ENCODE results near the gene LRFN4.

DNA sequence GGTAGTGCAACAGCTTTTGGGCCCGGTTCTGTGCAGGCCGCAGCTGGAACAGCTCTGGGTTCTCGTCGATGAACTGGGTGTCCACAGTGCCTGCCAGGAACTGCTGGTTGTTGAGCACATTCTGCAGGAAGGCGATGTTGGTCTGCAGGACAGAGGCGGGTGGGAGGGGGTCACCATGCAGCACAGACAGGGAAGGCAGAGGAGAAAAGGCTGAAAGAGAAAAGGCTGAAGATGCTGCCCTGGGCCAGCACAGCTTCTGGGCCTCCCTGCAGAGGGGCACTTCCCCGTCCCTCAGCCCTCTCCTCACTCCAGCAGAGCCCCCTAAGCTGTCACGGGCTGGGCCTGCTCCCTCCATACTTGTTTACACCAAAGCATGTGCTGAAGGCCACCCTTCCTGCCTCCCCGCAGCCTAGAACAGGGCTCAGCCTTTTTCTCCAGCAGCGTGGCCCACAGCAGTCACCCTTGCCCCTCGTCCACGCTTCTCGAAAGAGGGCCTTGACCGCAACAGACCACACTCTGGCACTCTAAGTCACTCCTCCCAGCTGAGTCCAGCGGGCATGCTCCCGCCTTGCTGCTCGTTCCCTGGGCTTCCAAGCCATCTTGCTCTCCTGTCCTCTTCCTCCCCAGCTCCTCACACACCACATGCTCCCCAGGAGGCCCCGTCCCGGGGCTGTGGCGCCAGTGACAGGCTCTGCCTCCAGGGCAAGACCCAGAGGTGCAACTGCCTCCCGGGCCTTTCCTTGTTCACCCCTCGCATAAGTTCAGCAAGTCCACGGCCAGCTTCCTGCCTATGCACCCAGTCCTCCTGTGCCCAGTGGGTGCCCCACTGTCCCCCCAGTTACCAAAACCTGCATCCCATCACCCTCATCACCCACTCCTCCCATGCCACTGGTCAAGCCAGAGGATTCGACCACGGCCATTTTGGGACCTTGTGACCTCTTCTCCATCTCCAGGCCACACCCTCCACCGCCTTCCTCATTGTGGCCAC, 3.3 kb upstream of the LRFN4 start:
- TF ChIP-seq POLR2A (IDR thresholded peaks at IDR 0.05), result no peak
- TF ChIP-seq, protein P1, sequence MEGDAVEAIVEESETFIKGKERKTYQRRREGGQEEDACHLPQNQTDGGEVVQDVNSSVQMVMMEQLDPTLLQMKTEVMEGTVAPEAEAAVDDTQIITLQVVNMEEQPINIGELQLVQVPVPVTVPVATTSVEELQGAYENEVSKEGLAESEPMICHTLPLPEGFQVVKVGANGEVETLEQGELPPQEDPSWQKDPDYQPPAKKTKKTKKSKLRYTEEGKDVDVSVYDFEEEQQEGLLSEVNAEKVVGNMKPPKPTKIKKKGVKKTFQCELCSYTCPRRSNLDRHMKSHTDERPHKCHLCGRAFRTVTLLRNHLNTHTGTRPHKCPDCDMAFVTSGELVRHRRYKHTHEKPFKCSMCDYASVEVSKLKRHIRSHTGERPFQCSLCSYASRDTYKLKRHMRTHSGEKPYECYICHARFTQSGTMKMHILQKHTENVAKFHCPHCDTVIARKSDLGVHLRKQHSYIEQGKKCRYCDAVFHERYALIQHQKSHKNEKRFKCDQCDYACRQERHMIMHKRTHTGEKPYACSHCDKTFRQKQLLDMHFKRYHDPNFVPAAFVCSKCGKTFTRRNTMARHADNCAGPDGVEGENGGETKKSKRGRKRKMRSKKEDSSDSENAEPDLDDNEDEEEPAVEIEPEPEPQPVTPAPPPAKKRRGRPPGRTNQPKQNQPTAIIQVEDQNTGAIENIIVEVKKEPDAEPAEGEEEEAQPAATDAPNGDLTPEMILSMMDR (IDR thresholded peaks at IDR 0.05), result no peak

Measured in lower leg skin (tissue), 3 donors.